Measurements from ENCODE around the gene PGRMC1.
"Not testable (repeated sequence)": the region's sequence is repeated elsewhere in the genome, so short reads cannot be mapped to it uniquely, and the experiment has no call there.

Gene PGRMC1

DNA sequence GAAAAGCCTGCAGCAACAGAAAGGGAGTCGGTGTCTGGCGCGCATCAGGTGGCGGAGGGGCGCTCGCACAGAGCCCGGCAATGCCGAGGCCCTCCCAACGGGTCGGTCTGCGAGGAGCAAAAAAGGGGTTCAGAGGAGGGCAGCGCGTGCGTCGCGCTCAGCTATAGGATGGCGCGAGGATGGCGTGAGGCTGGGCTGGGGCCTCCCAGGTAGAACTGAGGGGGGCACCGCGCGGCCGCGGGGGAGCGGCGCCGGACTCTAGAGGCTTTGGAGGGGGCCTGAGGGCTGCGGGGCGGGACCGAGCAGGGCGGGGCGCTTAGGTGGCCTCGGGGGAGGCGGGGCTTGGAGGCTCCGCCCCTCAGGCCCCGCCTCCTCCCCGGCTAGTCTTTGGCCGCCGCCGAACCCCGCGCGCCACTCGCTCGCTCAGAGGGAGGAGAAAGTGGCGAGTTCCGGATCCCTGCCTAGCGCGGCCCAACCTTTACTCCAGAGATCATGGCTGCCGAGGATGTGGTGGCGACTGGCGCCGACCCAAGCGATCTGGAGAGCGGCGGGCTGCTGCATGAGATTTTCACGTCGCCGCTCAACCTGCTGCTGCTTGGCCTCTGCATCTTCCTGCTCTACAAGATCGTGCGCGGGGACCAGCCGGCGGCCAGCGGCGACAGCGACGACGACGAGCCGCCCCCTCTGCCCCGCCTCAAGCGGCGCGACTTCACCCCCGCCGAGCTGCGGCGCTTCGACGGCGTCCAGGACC is at the start of gene PGRMC1:
Gene PGRMC1, plus strand, starts transcription at position 414 of the 751 bp plus-strand sequence. Its CDS starts 79 bp downstream, at position 493.
- peak; percentile 50 for DNase-seq (ENCODE audit: low read depth, low spot score)

GRCh38 chrX:119186763-119187162 is 49.3 kb upstream of the PGRMC1 start:
- DNase-seq (ENCODE audit: low read depth, low spot score) = no peak

- no peak for DNase-seq (ENCODE audit: low read depth, low spot score)
These were observed 48.8 kb upstream of the PGRMC1 start for GRCh38 chrX:119187298-119187697.

- DNase-seq (ENCODE audit: low read depth, low spot score) = no peak
These were observed 47.0 kb upstream of the PGRMC1 start for GRCh38 chrX:119189115-119189514.

DNA sequence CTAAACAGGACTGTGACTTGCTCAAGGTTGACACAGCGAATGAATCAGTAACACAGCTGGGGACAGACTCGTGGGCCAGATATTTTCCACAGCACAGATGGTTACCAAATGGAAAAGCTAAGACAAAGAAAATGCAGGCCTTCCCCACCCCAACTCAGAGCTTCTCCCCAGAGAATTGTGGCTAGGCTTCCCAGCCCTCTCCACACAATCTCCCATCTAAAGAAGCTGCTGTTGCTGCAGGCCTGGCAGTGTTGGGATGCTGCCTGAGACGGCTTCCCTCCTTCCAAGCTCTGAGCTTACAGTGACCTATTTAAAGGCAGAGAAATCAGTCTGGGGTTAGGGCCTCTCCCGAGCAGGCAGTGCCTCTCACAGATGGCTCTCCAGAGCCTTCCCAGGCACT is 46.5 kb upstream of the PGRMC1 start:
- DNase-seq (ENCODE audit: low read depth, low spot score) = no peak

GRCh38 chrX:119190091-119190681 is 45.9 kb upstream of the PGRMC1 start:
- DNase-seq (ENCODE audit: low read depth, low spot score) = no peak

GRCh38 chrX:119190831-119191230 is 45.3 kb upstream of the PGRMC1 start:
- no peak for DNase-seq (ENCODE audit: low read depth, low spot score)

GRCh38 chrX:119194621-119195020 is 41.5 kb upstream of the PGRMC1 start:
- DNase-seq (ENCODE audit: low read depth, low spot score) = no peak

DNA sequence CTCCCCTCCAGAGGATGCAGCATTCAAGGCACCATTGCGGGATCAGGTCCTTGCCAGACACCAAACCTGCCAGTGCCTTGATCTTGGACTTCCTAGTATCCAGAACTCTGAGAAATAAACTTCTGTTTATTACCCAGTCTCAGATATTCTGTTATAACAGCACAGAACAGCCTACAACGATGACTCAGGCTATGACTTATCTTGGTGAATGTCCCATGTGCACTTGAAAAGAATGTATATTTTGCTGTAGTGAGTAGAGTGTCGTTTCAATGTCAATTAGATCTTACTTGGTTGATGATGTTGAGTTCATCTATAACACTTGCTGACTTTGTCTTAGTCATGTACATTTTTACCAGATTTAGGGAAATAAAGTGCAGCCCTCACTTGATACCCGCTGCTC is 34.5 kb upstream of the PGRMC1 start:
- DNase-seq (ENCODE audit: low read depth, low spot score) = no peak

DNA sequence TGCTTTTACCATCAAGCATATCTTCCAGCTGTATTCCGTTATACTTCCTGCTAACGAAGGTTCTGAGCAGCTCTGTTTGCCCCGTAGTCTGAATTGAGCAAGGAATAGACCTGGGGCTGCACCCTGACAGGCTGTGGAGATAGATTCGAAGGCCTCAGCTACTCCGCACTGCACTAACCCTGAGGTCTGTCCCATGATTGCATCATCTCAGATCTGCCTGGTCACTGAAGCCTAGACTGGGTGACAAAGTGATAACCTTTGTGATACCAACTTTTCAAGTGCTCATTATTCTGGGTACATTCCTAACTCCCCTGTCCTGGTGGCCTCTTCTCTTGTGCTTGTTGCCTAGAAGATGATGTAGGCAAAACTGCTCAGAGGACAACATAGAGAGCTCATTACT is 29.9 kb upstream of the PGRMC1 start:
- DNase-seq (ENCODE audit: low read depth, low spot score) = no peak

DNA sequence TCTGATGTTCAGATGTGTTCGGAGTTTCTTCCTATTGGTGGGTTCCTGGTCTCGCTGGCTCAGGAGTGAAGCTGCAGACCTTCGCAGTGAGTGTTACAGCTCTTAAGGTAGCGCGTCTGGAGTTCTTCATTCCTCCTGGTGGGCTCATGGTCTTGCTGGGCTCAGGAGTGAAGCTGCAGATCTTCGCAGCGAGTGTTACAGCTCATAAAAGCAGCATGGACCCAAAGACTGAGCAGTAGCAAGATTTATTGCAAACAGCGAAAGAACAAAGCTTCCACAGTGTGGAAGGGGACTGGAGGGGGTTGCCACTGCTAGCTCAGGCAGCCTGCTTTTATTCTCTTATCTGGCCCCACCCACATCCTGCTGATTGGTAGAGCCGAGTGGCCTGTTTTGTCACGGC is 28.6 kb upstream of the PGRMC1 start:
- DNase-seq (ENCODE audit: low read depth, low spot score) = not testable (repeated sequence)

GRCh38 chrX:119208401-119209057 is 27.6 kb upstream of the PGRMC1 start:
- DNase-seq (ENCODE audit: low read depth, low spot score) = no peak

DNA sequence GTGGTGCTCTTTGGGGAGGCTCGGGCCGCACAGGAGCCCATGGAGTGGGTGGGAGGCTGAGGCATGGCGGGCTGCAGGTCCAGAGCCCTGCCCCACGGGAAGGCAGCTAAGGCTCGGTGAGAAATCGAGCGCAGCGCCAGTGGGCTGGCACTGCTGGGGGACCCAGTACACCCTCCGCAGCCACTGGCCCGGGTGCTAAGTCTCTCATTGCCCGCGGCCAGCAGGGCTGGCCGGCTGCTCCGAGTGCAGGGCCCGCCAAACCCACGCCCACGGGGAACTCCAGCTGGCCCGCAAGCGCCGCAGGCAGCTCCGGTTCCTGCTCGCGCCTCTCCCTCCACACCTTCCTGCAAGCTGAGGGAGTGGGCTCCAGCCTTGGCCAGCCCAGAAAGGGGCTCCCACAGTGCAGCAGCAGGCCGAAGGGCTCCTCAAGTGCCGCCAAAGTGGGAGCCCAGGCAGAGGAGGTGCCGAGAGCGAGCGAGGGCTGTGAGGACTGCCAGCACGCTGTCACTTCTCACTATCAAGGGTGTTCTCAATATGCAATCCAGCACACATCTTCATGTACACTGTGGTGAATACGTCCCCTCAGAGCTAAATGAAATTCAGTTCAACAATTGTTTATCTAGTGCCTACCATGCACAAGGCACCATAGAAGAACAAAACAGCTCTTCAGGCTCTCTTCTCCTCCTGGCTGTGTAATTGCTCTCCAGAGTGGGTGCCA is 25.0 kb upstream of the PGRMC1 start:
- not testable (repeated sequence) for DNase-seq (ENCODE audit: low read depth, low spot score)

GRCh38 chrX:119211649-119212014 is 24.5 kb upstream of the PGRMC1 start:
- no peak for DNase-seq (ENCODE audit: low read depth, low spot score)

DNA sequence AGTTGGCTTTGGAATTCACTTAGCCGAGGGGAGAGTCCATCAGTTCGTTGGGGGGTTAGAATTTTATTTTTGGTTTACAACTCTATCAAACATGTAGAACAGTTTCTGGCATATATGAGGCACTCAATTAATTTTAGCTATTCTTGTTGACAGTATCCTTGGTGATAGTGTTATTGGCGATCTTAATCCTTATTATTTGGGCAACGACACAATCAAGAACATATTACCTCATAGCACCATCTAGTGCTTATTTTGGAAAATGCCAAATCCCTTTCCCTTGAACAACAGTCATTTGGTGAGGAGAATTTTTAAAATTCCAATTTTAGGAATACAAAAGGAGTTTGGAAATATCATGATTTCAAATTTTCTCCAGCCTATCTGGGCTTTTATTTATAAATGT is 17.9 kb upstream of the PGRMC1 start:
- DNase-seq (ENCODE audit: low read depth, low spot score) = no peak

DNA sequence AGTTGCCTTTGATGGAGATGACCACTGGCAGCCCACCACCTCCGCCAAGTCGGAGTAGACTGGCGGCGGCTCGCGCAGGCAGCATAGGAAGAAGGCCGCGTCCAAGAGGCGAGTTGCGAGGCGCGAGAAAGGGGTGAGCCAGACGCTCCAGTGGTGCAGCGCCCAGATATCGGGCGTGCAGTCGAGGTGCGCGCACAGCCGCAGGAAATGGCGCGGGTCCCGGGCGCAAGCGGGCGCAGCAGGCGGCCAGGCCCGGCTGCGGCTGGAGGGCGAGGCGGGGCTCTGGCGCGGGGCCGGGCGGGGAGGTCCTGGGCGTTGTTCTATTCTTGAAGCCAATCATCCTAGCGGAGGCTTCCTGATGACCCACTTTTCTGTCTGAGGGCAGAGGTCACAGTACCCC is 13.2 kb upstream of the PGRMC1 start:
- DNase-seq (ENCODE audit: low read depth, low spot score) = no peak

DNA sequence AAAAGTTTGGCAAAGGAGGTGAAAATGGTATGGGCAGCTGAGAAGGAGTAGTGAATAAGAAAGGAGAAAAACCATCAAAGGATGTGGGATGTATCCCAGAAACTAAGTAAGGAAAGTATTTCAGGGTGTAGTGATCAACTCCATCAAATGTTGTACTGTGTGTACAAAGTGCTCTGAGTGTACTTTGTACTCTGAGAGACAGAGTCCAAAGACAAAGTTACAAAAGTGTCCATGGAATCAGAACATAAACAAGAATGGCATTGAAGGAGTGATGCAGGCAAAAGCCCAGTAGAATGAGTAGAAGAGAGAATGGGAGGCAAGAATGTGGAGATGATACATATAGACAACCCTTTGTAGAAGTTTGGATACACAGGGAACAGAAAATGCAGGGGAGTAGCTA is 12.3 kb upstream of the PGRMC1 start:
- DNase-seq (ENCODE audit: low read depth, low spot score) = no peak

GRCh38 chrX:119226446-119226845 is 9.6 kb upstream of the PGRMC1 start:
- no peak for DNase-seq (ENCODE audit: low read depth, low spot score)

GRCh38 chrX:119228512-119229252 is 7.4 kb upstream of the PGRMC1 start:
- DNase-seq (ENCODE audit: low read depth, low spot score) = no peak

DNA sequence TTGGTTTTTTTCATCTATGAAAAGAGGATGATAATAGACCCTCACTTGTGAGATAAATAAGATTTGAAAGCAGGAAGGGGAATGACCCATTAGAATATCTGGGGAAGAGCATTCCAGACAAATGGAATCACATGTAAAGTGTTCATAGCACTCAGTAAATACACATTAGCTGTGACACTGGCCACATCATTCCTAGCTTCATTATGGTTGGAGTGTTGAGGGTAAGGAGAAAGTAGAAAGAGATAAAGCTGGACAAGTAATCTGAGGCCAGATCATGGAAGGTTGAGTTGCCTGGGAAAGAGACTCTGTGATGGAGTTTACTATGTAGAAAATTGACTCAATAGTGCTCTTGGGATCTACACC is 6.9 kb upstream of the PGRMC1 start:
- DNase-seq (ENCODE audit: low read depth, low spot score) = no peak

DNA sequence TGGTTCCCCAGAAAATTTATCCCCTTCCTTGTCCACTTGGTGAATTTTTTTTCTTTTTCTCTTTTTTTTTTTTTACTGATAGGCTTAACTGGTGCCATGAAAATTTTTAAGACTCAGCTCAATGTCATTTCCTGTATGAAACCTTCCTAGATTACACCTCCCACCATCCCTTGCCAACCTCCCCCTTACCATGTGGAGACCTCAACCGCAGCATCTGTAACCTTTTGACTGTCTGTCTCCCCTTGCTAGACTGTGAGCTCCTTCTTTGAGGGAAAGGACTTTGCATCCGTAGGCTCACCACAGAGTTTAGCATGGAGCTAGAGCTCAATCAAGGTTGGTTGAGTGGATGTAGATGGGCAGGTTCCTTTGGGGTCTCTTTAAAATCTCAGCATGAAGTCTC is 5.2 kb upstream of the PGRMC1 start:
- no peak for DNase-seq (ENCODE audit: low read depth, low spot score)

DNA sequence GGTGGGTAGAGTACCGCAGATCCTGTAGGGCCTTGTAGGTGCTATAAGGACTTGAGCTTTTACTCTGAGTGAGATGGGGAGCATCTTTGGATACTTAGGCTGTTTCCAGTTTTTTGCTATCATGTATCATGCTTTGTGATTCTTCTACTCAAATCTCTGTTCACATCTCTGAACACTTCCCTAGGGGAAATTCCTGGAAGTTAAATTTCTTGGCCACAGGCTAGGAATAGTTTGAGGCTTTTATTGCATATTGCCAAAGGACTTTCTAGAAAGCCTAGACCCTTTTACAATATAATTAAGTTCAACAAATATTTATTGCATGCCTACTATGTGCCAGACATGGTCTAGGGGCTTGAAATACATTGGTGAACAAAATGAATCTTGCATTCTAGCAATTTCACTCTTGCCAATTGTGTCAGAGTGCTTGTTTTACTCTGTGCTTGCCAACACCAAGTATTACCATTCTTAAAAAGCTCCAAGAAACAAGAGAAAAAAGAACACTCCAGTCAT is 4.1 kb upstream of the PGRMC1 start:
- no peak for DNase-seq (ENCODE audit: low read depth, low spot score)
